HUDEP-2 (cell line): ENCODE measurements around the gene RYR1.
"Not testable (repeated sequence)": the region's sequence is repeated elsewhere in the genome, so short reads cannot be mapped to it uniquely, and the experiment has no call there.

Experiments used
- DNase-seq, 76 experiments: peaks; one replicate each; lab custom pipeline; 2025; ENCODE audit not compliant: unreplicated experiment in 76 of 76; lab: John Stamatoyannopoulos, UW

The RYR1 gene

DNA sequence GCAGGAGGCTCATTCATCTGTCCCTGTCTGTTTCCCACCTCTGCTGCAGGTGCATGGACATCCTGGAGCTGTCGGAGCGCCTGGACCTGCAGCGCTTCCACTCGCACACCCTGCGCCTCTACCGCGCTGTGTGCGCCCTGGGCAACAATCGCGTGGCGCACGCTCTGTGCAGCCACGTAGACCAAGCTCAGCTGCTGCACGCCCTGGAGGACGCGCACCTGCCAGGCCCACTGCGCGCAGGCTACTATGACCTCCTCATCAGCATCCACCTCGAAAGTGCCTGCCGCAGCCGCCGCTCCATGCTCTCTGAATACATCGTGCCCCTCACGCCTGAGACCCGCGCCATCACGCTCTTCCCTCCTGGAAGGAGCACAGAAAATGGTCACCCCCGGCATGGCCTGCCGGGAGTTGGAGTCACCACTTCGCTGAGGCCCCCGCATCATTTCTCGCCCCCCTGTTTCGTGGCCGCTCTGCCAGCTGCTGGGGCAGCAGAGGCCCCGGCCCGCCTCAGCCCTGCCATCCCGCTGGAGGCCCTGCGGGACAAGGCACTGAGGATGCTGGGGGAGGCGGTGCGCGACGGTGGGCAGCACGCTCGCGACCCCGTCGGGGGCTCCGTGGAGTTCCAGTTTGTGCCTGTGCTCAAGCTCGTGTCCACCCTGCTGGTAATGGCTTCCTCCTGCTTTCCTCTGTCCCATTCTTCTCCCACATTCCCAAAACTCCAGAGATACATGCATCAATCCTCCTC, 52.2 kb downstream of the RYR1 start:
- DNase-seq = no peak

- DNase-seq = no peak
These were observed 53.3 kb downstream of the RYR1 start for GRCh38 chr19:38486731-38487336.

GRCh38 chr19:38488096-38488495, 54.6 kb downstream of the RYR1 start:
- no peak for DNase-seq

DNA sequence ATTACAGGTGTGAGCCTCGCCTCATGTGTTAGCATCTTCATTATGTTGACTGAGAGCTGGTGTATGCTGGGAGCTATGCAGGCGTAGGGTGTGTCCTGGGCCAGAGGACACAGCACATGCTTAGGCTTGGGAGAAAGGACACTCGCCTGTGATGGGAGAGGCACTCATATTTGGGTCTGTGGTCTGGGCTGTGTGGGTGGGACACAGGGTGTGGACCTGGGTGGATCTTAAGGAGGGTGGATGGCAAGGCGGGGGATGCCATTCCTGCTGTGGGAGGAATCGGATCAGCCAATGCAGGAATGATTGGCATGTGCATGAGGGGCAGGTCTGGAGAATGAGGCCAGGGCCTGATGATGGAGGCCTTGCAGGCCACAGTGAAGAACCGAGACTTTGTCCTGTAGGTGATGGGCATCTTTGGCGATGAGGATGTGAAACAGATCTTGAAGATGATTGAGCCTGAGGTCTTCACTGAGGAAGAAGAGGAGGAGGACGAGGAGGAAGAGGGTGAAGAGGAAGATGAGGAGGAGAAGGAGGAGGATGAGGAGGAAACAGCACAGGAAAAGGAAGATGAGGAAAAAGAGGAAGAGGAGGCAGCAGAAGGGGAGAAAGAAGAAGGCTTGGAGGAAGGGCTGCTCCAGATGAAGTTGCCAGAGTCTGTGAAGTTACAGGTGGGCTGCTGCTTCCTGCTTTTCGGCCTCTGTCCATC, 55.4 kb downstream of the RYR1 start:
- DNase-seq = no peak

- no peak for DNase-seq
These were observed 57.4 kb downstream of the RYR1 start for GRCh38 chr19:38490861-38491260.

- no peak for DNase-seq
These were observed 58.8 kb downstream of the RYR1 start for GRCh38 chr19:38492181-38492813.

DNA sequence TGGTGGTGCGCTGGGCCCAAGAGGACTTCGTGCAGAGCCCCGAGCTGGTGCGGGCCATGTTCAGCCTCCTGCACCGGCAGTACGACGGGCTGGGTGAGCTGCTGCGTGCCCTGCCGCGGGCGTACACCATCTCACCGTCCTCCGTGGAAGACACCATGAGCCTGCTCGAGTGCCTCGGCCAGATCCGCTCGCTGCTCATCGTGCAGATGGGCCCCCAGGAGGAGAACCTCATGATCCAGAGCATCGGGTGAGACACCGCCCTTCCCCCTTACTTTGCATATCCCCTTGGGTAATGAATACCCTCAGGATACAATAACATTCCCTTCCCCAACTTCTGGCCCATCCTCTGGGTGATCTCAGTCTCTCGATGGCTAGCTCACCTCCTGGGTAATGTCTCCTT, 60.9 kb downstream of the RYR1 start:
- DNase-seq = no peak

DNA sequence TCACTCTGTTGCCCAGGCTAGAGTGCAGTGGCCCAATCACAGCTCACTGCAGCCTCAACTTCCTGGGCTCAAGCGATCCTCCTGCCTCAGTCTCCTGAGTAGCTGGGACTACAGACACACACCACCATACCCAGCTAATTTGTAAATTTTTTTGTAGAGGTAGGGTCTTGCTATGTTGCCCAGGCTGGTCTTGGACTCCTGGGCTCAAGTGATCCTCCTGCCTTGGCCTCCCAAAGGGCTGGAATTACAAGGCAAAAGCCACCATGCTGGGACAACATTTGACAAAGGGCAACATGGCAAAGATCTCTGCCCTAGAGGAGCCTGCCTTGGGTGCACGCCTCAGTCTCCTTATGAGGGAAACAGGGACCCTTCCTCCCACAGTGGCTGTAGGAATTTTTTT, 61.9 kb downstream of the RYR1 start:
- not testable (repeated sequence) for DNase-seq

DNA sequence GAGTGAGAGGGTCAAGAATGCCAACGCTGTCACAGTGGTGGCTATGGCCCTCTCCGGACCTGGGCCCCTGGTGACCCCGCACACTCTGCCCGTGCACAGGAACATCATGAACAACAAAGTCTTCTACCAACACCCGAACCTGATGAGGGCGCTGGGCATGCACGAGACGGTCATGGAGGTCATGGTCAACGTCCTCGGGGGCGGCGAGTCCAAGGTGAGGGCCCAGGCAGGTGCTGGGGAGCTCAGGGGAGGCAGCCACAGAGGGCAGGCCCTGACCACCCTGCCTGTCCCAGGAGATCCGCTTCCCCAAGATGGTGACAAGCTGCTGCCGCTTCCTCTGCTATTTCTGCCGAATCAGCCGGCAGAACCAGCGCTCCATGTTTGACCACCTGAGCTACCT, 62.6 kb downstream of the RYR1 start:
- DNase-seq = no peak

- no peak for DNase-seq
These were observed 63.4 kb downstream of the RYR1 start for GRCh38 chr19:38496603-38497487.

GRCh38 chr19:38497907-38498306, 64.4 kb downstream of the RYR1 start:
- DNase-seq = no peak

DNA sequence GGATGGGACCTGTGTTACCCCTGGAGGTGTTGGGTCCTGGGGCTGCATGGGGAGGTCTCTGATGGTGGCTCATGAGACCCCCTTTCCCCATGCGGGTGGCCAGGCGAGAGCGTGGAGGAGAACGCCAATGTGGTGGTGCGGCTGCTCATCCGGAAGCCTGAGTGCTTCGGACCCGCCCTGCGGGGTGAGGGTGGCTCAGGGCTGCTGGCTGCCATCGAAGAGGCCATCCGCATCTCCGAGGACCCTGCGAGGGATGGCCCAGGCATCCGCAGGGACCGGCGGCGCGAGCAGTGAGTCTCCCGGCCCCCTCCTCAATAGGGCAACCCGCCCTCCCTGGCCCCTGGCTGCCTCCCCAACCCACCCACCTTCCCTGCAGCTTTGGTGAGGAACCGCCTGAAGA, 66.0 kb downstream of the RYR1 start:
- DNase-seq = no peak

DNA sequence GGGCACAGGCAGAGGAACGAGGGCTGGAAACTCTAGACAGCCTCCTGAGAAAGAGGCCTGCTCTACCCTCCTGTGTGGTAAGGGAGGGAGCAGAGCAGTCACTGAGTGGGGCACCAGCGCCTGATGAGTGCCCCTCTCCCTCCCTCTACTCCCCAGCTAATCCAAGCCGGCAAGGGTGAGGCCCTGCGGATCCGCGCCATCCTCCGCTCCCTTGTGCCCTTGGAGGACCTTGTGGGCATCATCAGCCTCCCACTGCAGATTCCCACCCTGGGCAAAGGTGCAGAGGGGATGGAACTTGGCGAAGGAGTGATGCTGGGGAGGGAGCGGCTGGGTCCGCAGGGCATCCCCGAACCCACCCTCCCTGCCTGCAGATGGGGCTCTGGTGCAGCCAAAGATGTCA, 67.0 kb downstream of the RYR1 start:
- DNase-seq = no peak

GRCh38 chr19:38502410-38503076, 69.1 kb downstream of the RYR1 start:
- DNase-seq = no peak

DNA sequence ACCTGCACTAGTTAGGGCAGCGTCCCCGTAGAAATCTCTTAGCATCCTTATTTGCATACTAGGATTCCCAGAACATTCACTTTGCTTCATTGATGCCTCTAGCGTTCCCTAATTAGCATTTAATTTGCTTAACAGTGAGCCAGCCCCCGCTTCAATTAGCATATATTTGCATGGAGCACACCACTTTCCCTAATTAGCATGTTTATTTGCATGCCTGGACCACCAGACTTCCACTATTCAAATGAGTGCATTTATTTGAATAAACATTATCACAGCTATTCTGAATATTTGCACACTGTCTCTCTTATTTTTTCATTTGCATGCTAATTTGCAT, 69.6 kb downstream of the RYR1 start:
- no peak for DNase-seq

GRCh38 chr19:38505958-38506357, 72.5 kb downstream of the RYR1 start:
- no peak for DNase-seq

DNA sequence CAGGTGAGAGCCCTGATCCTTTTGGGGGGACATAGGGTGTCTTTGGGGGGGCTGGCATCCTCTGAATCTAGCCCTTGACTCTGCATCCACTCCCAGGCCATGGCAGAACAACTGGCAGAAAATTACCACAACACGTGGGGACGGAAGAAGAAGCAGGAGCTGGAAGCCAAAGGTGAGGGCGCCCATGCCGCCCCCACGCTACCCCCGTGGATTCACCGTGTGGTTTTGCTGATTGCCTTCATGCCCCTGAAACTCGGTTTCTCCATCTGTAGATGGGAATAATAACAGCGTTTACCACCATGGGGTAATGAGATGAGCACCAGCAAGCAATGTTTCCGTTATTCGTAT, 72.9 kb downstream of the RYR1 start:
- no peak for DNase-seq

GRCh38 chr19:38506723-38507550, 73.4 kb downstream of the RYR1 start:
- peak; percentile 58 to 100 (median 96) for DNase-seq

- no peak for DNase-seq
These were observed 74.1 kb downstream of the RYR1 start for GRCh38 chr19:38507551-38508127.
